NCI-H748 (cell line): ENCODE data around the gene NUDT1.

ENCODE experiments used
- DNase-seq: peaks from one replicate; lab custom pipeline; 2025; ENCODE audit not compliant: unreplicated experiment; lab: John Stamatoyannopoulos, UW

Gene NUDT1

DNA sequence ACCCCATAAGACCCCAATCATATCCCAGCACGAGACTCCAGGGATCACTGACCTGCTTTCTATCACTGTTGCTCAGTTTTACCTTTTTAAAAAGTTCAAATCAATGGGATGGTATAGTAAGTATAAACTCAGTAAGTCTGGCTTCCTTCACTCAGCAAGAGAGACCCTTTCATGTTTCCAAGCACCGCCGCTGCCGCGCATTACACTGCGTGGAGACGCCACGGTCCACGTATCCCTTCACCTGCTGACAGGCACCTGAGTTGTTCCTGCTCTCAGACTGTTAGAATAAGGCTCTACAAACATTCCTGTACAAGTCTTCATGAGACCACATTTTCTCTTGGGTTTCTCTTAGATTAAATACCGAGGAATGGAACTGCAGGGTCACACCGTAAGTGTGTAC is 37.6 kb upstream of the NUDT1 start:
- DNase-seq = no peak

- DNase-seq = no peak
Observed at GRCh38 chr7:2205036-2205780, 36.8 kb upstream of the NUDT1 start.

DNA sequence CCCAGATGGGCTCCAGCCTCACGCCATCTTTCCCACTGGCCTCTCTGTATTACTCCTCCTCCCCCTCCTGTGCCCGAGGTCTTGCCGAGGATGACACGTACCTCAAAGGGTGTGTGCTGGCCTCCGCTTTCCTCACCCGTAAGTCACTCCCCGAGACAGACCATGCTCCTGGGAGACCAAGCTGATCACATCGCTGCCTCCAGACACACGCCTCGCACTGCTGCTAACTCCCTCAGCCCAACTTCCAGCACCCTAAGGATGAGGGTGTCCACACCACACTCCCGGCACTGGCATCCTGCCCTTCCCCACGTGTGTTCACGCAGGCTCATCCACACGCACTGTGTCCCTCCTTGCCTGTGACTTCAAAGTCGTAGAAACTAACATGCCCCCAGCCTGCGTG is 33.3 kb upstream of the NUDT1 start:
- DNase-seq = no peak

- peak; percentile 63 for DNase-seq
Observed at GRCh38 chr7:2209146-2209960, 32.7 kb upstream of the NUDT1 start.

GRCh38 chr7:2209961-2210323 is 32.1 kb upstream of the NUDT1 start:
- DNase-seq = no peak

GRCh38 chr7:2210551-2211258 is 31.3 kb upstream of the NUDT1 start:
- no peak for DNase-seq

DNA sequence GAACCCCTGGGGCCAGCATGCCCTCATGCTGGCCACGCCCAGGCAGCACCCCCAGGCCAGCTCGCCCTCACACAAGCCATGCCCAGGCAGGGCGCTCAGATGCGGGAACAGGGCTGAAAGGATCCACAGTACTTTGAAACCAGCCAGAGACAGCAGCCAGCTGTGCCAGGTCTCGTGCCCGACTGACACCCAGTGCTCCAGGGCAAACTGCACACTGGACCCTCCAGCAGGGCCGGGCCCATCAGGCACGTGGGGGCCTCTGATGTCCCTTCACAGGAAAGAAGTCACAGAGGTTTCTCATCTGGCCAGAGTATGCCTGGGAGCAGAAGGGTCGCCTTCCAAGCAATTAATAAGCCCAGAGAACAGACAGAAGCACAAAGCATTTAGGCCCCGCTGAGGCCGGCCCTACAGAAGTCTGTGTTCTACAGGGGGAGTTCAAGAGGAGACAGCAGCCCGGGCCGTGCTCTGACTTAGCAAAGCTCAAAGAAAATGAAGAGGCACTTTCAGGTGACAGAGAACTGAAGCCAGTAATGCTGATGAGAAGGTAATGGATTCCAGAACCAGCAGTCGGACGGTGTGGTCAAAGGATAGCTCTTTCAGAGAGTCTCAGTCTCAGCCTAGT is 30.7 kb upstream of the NUDT1 start:
- no peak for DNase-seq

DNA sequence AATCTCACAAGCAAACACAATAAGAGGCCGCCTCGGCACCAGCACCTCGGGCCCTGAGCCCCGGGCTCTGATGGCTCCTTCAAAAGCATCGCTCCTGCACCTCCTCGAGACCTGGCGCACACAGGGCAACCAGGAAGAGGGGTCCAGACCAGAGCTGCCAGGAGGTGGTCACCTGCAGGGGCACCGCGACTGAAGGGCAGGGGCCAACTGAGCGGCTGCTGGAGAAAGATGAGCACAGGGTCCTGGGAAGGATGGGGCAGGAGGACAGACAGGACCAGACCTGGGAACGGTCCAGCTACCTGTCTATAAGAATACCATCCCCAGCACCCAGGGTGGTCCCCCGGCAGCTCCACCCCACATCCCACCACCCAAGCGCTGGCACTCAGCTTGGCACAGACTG is 30.1 kb upstream of the NUDT1 start:
- no peak for DNase-seq

GRCh38 chr7:2212906-2213305 is 29.1 kb upstream of the NUDT1 start:
- DNase-seq = no peak

DNA sequence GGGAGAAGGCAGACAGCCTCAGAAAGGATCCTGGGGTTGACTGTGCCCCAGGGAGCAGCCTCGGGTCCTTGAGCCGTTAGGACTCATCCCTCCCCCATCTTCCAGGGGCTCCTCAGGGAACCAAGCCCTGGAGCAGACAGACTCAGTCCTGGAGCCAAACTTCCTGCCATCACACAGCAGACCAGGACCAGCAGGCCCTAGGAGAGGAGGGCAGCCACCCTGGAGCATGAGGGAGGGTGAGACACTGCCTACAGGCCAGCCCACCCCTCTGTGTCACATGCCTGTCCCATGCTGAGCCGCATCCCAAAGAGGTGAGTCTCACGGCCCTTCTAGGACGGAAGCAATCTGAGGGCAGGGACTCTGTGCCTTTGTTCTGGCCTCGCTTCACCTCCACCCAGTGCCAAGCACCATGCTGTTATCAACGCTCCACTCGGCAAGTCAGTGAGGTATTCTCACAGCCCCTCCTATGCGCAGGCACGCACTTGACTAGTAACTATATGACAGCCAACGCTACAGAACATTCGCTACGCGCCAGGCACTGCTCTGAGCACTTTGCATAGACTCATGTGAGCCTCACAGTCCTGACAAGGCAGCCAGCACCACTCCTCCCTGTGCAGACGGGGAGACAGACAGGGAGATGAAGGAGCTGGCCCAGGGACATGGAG is 28.3 kb upstream of the NUDT1 start:
- DNase-seq = no peak

DNA sequence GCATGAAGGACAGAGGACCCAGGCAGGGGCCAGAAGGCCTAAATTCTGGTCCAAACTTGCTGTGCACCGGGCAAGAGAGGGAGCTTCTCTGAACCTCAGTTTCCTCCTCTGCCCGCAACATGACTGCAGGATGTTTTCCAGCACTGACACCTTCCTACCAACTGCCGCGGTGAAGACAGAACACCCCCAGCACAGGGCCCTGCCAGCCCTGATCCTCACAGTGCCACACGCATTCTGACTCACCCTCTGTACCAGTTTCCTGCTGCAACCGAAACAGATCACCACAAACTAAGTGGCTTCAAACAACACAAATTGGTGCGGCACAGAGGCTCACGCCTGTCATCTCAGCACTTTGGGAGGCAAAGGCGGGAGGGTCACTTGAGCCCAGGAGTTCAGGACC is 27.4 kb upstream of the NUDT1 start:
- DNase-seq = no peak

DNA sequence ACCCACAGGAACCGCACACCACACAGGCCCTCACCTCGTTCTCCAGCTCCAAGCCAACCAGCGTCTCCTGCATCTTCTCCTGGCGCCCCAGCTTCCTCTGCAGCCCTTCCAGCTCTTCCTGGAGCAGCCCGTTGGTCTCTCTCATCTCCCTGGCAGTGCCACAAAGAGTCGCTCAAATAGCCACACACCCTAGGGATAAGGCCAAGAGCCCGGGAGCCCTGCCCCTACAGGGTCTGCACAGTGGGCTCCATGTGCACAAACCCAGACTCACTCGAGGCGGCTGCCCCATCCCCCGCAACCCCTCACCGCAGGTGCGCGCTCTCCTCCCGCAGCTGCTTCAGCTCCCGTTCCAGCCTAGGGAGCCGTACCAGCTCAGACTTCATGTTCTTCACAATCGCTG is 26.2 kb upstream of the NUDT1 start:
- no peak for DNase-seq

GRCh38 chr7:2217206-2217605 is 24.8 kb upstream of the NUDT1 start:
- no peak for DNase-seq

- no peak for DNase-seq
Observed at GRCh38 chr7:2217716-2218443, 24.1 kb upstream of the NUDT1 start.

- DNase-seq = no peak
Observed at GRCh38 chr7:2218444-2218785, 23.6 kb upstream of the NUDT1 start.

GRCh38 chr7:2219136-2219535 is 22.9 kb upstream of the NUDT1 start:
- DNase-seq = no peak

GRCh38 chr7:2219606-2220005 is 22.4 kb upstream of the NUDT1 start:
- no peak for DNase-seq

DNA sequence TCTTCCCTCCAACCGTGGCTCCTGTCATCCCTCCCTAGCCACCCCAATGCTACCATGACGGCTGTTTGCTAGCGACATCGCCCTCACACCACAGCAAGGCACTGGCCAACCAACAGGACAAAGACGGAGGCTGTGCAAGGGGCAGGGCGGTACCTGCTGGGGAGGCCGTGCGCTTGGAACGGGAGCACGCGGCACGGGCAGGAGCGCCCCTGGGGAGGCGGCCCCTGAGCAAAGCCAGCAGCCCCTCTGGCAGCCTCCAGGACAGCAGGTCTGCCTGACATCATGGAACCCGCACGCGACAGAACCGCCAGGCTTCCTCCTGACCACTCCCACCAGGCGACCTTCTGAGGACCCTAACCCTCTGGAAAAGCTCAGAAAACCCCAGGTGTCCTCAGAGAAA is 22.0 kb upstream of the NUDT1 start:
- DNase-seq = no peak

DNA sequence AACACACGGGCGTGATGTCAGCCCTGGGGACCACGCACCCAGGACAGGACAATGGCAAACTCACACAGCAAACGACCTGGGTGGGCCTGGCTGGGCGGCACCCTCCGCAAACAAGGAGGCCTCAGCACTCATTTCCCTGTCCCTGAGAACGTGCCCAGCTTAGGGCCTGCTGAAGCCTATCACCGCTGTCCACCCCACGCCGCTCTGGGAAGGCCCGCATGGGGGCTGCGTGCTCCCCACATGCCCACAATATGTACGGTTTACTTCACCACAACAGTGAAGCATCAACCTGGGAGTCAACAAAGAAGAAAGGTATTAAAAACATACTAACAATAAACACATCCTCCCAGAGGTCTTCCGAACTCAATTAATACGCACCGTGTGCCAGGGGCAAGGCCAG is 21.5 kb upstream of the NUDT1 start:
- DNase-seq = no peak

DNA sequence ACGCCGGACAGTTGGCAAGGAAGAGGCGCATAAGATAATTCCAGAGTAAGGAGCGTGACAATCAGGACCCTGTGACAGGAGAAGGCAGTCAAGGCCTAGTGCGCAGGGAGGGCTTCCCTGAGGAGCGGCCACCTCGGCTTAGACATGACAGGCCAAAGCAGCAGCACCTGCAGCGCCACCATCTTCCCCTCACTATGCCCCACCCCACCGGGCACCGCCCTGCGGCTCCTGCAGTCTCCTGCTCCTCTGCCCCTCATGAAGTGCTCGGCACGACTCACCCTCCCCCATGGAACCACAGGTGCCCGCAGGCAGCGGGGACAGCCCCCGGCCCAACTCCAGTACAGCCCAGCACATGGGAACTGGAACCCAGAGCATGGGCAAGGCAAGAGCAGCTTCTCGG is 21.1 kb upstream of the NUDT1 start:
- DNase-seq = no peak

GRCh38 chr7:2222516-2222915 is 19.5 kb upstream of the NUDT1 start:
- DNase-seq = no peak
